Cardiac fibroblast (primary cell): Measurements from ENCODE around the gene ARHGAP42.
"Not testable (repeated sequence)": the region's sequence is repeated elsewhere in the genome, so short reads cannot be mapped to it uniquely, and the experiment has no call there.

Source experiments
- DNase-seq, 2 donors: peaks; one replicate each; pipeline versions ENCODE4 v3.0.0 to v3.0.0-alpha.2; 2010; ENCODE audit warnings: low read depth in 2 of 2
- H3K4me3 ChIP-seq, 2 donors: replicated peaks in 1 of 2; 1 replicate in 1 of 2; 2 replicates in 1 of 2; pipeline ENCODE4 v1.5.1; 2011; ENCODE audit warnings: low read depth in 2 of 2, low read length in 2 of 2, mild to moderate bottlenecking in 2 of 2, moderate library complexity in 1 of 2
- TF ChIP-seq, protein P1 (sequence below): IDR thresholded peaks from one replicate; pipeline ENCODE4 v1.5.1; 2011; ENCODE audit warnings: low read depth, mild to moderate bottlenecking, low read length, inconsistent platforms

The ARHGAP42 gene

GRCh38 chr11:101008961-101009689 is 322.0 kb downstream of the ARHGAP42 start:
- no peak for DNase-seq
- no peak overlapping the region for H3K4me3 ChIP-seq
- TF ChIP-seq, protein P1, sequence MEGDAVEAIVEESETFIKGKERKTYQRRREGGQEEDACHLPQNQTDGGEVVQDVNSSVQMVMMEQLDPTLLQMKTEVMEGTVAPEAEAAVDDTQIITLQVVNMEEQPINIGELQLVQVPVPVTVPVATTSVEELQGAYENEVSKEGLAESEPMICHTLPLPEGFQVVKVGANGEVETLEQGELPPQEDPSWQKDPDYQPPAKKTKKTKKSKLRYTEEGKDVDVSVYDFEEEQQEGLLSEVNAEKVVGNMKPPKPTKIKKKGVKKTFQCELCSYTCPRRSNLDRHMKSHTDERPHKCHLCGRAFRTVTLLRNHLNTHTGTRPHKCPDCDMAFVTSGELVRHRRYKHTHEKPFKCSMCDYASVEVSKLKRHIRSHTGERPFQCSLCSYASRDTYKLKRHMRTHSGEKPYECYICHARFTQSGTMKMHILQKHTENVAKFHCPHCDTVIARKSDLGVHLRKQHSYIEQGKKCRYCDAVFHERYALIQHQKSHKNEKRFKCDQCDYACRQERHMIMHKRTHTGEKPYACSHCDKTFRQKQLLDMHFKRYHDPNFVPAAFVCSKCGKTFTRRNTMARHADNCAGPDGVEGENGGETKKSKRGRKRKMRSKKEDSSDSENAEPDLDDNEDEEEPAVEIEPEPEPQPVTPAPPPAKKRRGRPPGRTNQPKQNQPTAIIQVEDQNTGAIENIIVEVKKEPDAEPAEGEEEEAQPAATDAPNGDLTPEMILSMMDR, result no peak

GRCh38 chr11:101009690-101010055 is 322.6 kb downstream of the ARHGAP42 start:
- DNase-seq, result no peak
- H3K4me3 ChIP-seq, result no peak overlapping the region
- TF ChIP-seq, protein P1, result no peak

DNA sequence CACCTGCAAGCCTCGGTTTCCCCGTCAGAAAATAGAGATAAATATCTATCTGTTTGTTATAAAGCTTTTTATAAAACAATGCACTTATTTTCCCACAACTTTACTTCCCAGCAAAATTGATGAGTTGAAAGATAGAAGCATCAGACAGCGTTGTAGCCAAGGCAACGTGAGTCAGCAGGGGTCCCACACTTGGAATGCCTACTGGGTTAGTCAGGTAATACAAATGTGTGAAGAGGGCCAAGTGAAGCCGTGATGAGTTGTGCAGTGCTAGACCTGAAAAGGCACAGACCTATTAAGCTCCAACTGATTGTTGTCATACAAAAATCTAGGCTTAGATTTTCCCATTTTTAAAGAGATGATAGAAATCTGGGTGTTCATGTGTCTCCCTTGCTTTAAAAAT is 323.8 kb downstream of the ARHGAP42 start:
- H3K4me3 ChIP-seq, result no peak overlapping the region
- DNase-seq, result no peak
- TF ChIP-seq, protein P1, result no peak

DNA sequence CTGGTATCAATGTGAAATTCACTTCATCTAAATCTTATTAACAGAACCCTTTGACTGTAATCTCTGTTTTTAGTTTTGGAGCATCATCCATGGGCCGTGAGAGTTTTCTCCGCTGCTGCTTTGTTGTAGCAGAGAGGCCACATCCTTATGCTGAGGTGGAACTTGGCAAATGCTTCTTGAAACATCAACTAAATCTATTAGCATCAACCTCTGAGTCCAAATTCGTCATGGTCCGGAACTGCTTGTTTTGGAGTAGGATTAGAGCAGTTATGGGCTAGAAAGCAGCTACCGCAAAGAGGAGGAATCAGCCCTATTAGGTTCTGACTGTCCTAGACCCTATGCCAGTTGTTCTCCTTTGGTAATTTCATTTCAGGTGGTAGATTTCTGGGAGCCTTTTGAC is 324.8 kb downstream of the ARHGAP42 start:
- H3K4me3 ChIP-seq, result no peak overlapping the region
- TF ChIP-seq, protein P1, result no peak
- no peak for DNase-seq

DNA sequence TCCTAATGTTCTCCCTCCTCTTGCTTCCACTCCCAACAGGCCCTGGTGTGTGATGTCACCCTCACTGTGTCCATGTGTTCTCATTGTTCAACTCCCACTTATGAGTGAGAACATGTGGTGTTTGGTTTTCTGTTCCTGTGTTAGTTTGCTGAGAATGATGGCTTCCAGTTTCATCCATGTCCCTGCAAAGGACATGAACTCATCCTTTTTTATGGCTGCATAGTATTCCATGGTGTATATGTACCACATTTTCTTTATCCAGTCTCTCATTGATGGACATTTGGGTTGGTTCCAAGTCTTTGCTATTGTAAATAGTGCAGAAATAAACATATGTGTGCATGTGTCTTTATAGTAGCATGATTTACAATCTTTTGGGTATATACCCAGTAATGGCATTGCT is 326.6 kb downstream of the ARHGAP42 start:
- not testable (repeated sequence) for H3K4me3 ChIP-seq, DNase-seq

- no peak overlapping the region for H3K4me3 ChIP-seq
- TF ChIP-seq, protein P1, result no peak
- no peak for DNase-seq
Observed at GRCh38 chr11:101014600-101015285, 327.7 kb downstream of the ARHGAP42 start.

DNA sequence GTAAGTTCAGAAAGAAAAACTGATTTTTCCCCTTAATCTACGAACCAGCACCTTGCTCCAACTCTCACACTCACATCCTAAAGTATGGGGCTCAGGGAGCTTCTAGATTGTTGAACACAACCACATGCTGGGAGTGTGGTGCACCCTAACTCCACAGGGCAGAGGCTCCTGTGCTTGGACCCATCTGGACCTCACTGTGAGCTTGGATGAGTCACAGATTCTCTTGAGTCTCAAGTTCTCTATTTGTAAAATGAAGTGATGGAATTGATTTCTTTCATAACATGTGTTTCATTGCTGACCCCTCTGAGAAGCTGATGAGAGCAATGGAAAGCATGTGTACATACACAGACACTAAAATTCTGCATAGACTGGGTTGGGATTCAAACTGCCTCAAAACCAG is 332.8 kb downstream of the ARHGAP42 start:
- no peak for DNase-seq
- TF ChIP-seq, protein P1, result no peak
- no peak overlapping the region for H3K4me3 ChIP-seq
